ENCODE data around the gene TAS2R38.

The TAS2R38 gene

DNA sequence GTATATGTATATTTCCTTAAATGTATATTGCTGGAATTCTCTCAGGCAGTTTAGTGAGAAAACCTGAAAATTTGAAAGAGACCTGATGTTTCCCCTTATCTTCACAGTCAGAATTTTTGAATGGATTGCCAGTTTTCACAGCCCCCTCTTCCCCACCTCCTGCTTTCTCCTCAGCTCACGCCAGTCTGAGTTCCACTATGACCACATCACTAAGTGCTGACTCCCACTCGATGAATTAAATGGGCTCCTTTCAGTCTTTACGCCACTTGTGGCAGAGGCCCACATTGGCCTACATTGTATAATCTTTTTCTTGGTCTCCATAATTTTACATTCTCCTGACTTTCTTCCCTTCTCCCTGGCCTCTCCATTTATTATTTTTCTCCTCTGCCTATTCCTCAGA is 23.7 kb downstream of the TAS2R38 start:
- TF ChIP-seq ARNTL (CRISPR knock-in tag; IDR thresholded peaks at IDR 0.05; ENCODE audit: borderline replicate concordance, low read depth) (no peak), ZNF8 (CRISPR knock-in tag; IDR thresholded peaks at IDR 0.05) (no peak), PATZ1 (CRISPR knock-in tag; IDR thresholded peaks at IDR 0.05; ENCODE audit: borderline replicate concordance) (no peak), OSR1 (CRISPR knock-in tag; IDR thresholded peaks at IDR 0.05) (no peak), GLIS3 (CRISPR knock-in tag; IDR thresholded peaks at IDR 0.05) (no peak), ZNF565 (CRISPR knock-in tag; conservative IDR thresholded peaks at IDR 0.05; ENCODE audit: low read depth) (no peak), ZC3H10 (CRISPR knock-in tag; IDR thresholded peaks at IDR 0.05) (no peak), CREB5 (CRISPR knock-in tag; IDR thresholded peaks at IDR 0.05; ENCODE audit: low read depth) (no peak), ZFP3 (CRISPR knock-in tag; IDR thresholded peaks at IDR 0.05) (no peak)
- TF ChIP-seq, protein P1, sequence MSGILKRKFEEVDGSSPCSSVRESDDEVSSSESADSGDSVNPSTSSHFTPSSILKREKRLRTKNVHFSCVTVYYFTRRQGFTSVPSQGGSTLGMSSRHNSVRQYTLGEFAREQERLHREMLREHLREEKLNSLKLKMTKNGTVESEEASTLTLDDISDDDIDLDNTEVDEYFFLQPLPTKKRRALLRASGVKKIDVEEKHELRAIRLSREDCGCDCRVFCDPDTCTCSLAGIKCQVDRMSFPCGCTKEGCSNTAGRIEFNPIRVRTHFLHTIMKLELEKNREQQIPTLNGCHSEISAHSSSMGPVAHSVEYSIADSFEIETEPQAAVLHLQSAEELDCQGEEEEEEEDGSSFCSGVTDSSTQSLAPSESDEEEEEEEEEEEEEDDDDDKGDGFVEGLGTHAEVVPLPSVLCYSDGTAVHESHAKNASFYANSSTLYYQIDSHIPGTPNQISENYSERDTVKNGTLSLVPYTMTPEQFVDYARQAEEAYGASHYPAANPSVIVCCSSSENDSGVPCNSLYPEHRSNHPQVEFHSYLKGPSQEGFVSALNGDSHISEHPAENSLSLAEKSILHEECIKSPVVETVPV (CRISPR knock-in tag; IDR thresholded peaks at IDR 0.05): no peak
- TF ChIP-seq, protein P2, sequence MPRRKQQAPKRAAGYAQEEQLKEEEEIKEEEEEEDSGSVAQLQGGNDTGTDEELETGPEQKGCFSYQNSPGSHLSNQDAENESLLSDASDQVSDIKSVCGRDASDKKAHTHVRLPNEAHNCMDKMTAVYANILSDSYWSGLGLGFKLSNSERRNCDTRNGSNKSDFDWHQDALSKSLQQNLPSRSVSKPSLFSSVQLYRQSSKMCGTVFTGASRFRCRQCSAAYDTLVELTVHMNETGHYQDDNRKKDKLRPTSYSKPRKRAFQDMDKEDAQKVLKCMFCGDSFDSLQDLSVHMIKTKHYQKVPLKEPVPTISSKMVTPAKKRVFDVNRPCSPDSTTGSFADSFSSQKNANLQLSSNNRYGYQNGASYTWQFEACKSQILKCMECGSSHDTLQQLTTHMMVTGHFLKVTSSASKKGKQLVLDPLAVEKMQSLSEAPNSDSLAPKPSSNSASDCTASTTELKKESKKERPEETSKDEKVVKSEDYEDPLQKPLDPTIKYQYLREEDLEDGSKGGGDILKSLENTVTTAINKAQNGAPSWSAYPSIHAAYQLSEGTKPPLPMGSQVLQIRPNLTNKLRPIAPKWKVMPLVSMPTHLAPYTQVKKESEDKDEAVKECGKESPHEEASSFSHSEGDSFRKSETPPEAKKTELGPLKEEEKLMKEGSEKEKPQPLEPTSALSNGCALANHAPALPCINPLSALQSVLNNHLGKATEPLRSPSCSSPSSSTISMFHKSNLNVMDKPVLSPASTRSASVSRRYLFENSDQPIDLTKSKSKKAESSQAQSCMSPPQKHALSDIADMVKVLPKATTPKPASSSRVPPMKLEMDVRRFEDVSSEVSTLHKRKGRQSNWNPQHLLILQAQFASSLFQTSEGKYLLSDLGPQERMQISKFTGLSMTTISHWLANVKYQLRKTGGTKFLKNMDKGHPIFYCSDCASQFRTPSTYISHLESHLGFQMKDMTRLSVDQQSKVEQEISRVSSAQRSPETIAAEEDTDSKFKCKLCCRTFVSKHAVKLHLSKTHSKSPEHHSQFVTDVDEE (CRISPR knock-in tag; IDR thresholded peaks at IDR 0.05): no peak
- ATAC-seq: no peak

GRCh38 chr7:141949451-141949850 is 24.1 kb downstream of the TAS2R38 start:
- TF ChIP-seq GLIS3 (CRISPR knock-in tag; IDR thresholded peaks at IDR 0.05) (no peak), ZNF70 (CRISPR knock-in tag; IDR thresholded peaks at IDR 0.05) (no peak)
- no peak for ATAC-seq

DNA sequence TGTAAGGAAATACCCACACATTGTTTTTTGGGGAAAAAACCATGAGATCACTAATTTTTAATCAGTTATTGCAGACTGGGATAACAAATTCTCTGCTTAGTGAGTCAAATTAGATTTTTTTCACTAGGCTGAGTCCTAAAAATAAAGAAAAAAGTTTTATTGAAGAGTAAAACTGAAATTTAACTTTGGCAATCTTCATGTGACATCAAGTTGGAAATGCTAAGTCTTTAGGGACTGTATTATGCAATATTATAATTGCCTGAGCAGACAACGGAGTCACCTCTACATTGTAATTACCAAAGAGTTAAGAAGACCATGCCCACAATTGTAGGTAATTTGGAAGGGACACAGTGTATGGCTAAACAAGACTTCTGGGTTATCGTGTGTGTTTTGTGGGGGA is 24.6 kb downstream of the TAS2R38 start:
- no peak for ATAC-seq
- TF ChIP-seq OSR1 (CRISPR knock-in tag; IDR thresholded peaks at IDR 0.05): no peak
- no peak for TF ChIP-seq SNAI2 (CRISPR knock-in tag; IDR thresholded peaks at IDR 0.05)
- TF ChIP-seq CSDC2 (CRISPR knock-in tag; IDR thresholded peaks at IDR 0.05): no peak
- TF ChIP-seq ZNF70 (CRISPR knock-in tag; IDR thresholded peaks at IDR 0.05): no peak
- TF ChIP-seq ISL1 (CRISPR knock-in tag; IDR thresholded peaks at IDR 0.05): no peak
- TF ChIP-seq TOX (CRISPR knock-in tag; IDR thresholded peaks at IDR 0.05; ENCODE audit: borderline replicate concordance): no peak
- no peak for TF ChIP-seq RARB (CRISPR knock-in tag; IDR thresholded peaks at IDR 0.05)
- no peak for TF ChIP-seq ZFP3 (CRISPR knock-in tag; IDR thresholded peaks at IDR 0.05)
- no peak for TF ChIP-seq ZFP30 (CRISPR knock-in tag; IDR thresholded peaks at IDR 0.05)
- no peak for TF ChIP-seq ZC3H10 (CRISPR knock-in tag; IDR thresholded peaks at IDR 0.05)
- no peak for TF ChIP-seq ESRRG (CRISPR knock-in tag; IDR thresholded peaks at IDR 0.05)
- no peak for TF ChIP-seq ZNF565 (CRISPR knock-in tag; conservative IDR thresholded peaks at IDR 0.05; ENCODE audit: low read depth)

- TF ChIP-seq ZNF565 (CRISPR knock-in tag; conservative IDR thresholded peaks at IDR 0.05; ENCODE audit: low read depth): no peak
- TF ChIP-seq CSDC2 (CRISPR knock-in tag; IDR thresholded peaks at IDR 0.05): no peak
- no peak for TF ChIP-seq GLIS3 (CRISPR knock-in tag; IDR thresholded peaks at IDR 0.05)
- no peak for TF ChIP-seq POU6F1 (CRISPR knock-in tag; IDR thresholded peaks at IDR 0.05; ENCODE audit: borderline replicate concordance, low read depth)
- no peak for TF ChIP-seq OSR1 (CRISPR knock-in tag; IDR thresholded peaks at IDR 0.05)
- no peak for ATAC-seq
These were observed 26.8 kb downstream of the TAS2R38 start, which contains the start of gene CLEC5A for GRCh38 chr7:141946796-141947195. CLEC5A (minus strand) TSS chr7:141946974; CDS start chr7:141946292, 682 bp downstream.
